ENCODE measurements around the gene OLA1. TPM values are rescaled to one million over a fixed set of nuclear protein-coding genes. Genes with fewer than 3 reads are reported as not detected.

The OLA1 gene
- polyA plus RNA-seq, 1 donor from 2014 or later, result 134 TPM

- no peaks in the 10 kb centered on the region for H3K9me2 ChIP-seq (ENCODE audit: insufficient read depth, low read length)
Observed at GRCh38 chr2:174202188-174202587, 46.1 kb downstream of the OLA1 start.

DNA sequence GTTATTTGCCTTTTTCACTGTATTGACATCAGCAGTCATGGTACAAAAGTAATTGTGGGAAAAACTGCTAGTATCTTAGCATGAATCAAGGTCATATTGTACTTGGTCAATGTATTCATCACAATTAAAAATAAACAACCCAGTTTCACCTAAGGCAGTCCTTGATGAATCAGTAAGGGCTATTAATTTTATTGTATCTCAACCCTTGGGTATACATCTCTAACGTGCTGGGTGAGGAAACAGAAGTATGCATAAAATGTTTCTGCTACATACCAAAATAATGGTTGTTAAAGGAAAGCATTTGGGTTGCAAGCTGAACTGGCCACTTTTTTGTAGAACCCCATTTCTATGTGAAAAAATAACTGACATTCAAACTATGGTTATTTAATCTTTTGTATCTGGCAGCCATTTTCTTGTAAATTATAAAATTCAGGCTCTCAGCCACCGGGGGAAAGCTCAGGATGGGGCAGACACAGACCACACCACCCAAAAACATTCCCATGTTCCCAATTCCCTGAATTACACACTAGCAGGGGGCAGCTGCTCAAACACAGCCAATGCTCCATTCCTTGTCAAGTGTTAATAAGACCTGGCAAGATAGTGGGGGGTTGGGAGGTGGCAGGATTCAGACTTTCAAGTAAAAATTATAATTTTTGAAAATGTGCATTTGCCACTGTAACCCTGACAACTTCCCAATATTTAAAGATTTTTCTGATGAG, 49.3 kb downstream of the OLA1 start:
- Histone ChIP-seq H3K27ac (ENCODE audit: low read length) (no peak overlapping the region), H3K9me2 (ENCODE audit: insufficient read depth, low read length) (no peaks in the 10 kb centered on the region), H3K27me3 (ENCODE audit: insufficient read depth, low read depth, low read length) (no peaks in the 10 kb centered on the region), H3K79me2 (replicated peaks; ENCODE audit: insufficient read depth, low read length) (peaks cover 18% of the 10 kb centered on the region), H3K4me2 (ENCODE audit: low read length) (no peak overlapping the region), H4K20me1 (ENCODE audit: insufficient read depth) (no peaks in the 10 kb centered on the region), H3K9ac (ENCODE audit: low read length) (no peak overlapping the region), H3K4me3 (ENCODE audit: low read length) (no peak overlapping the region), H3F3A (ENCODE audit: insufficient read depth, low read length, poor library complexity, severe bottlenecking) (no peaks in the 10 kb centered on the region), H2AFZ (ENCODE audit: low read depth, low read length) (no peak overlapping the region), H3K36me3 (ENCODE audit: insufficient read depth, low read length) (no peaks in the 10 kb centered on the region), H3K9me3 (ENCODE audit: low read length) (no peaks in the 10 kb centered on the region)
- no peak for TF ChIP-seq TAF1 (IDR thresholded peaks at IDR 0.05; ENCODE audit: low read depth)
- TF ChIP-seq, protein P1, sequence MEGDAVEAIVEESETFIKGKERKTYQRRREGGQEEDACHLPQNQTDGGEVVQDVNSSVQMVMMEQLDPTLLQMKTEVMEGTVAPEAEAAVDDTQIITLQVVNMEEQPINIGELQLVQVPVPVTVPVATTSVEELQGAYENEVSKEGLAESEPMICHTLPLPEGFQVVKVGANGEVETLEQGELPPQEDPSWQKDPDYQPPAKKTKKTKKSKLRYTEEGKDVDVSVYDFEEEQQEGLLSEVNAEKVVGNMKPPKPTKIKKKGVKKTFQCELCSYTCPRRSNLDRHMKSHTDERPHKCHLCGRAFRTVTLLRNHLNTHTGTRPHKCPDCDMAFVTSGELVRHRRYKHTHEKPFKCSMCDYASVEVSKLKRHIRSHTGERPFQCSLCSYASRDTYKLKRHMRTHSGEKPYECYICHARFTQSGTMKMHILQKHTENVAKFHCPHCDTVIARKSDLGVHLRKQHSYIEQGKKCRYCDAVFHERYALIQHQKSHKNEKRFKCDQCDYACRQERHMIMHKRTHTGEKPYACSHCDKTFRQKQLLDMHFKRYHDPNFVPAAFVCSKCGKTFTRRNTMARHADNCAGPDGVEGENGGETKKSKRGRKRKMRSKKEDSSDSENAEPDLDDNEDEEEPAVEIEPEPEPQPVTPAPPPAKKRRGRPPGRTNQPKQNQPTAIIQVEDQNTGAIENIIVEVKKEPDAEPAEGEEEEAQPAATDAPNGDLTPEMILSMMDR (IDR thresholded peaks at IDR 0.05; ENCODE audit: poor library complexity, severe bottlenecking), result no peak
- TF ChIP-seq, protein P2, sequence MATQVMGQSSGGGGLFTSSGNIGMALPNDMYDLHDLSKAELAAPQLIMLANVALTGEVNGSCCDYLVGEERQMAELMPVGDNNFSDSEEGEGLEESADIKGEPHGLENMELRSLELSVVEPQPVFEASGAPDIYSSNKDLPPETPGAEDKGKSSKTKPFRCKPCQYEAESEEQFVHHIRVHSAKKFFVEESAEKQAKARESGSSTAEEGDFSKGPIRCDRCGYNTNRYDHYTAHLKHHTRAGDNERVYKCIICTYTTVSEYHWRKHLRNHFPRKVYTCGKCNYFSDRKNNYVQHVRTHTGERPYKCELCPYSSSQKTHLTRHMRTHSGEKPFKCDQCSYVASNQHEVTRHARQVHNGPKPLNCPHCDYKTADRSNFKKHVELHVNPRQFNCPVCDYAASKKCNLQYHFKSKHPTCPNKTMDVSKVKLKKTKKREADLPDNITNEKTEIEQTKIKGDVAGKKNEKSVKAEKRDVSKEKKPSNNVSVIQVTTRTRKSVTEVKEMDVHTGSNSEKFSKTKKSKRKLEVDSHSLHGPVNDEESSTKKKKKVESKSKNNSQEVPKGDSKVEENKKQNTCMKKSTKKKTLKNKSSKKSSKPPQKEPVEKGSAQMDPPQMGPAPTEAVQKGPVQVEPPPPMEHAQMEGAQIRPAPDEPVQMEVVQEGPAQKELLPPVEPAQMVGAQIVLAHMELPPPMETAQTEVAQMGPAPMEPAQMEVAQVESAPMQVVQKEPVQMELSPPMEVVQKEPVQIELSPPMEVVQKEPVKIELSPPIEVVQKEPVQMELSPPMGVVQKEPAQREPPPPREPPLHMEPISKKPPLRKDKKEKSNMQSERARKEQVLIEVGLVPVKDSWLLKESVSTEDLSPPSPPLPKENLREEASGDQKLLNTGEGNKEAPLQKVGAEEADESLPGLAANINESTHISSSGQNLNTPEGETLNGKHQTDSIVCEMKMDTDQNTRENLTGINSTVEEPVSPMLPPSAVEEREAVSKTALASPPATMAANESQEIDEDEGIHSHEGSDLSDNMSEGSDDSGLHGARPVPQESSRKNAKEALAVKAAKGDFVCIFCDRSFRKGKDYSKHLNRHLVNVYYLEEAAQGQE (IDR thresholded peaks at IDR 0.05; ENCODE audit: borderline replicate concordance), result no peak
- TF ChIP-seq EP300 (conservative IDR thresholded peaks at IDR 0.05; ENCODE audit: poor library complexity, severe bottlenecking), result no peak
- no peak for TF ChIP-seq RAD21 (conservative IDR thresholded peaks at IDR 0.05)
- no peak for TF ChIP-seq POLR2AphosphoS5 (IDR thresholded peaks at IDR 0.05)
- TF ChIP-seq EZH2 (IDR thresholded peaks at IDR 0.05; ENCODE audit: borderline replicate concordance, insufficient read depth, low read length, poor library complexity, severe bottlenecking), result no peak
- TF ChIP-seq MXI1 (conservative IDR thresholded peaks at IDR 0.05; ENCODE audit: poor library complexity, severe bottlenecking), result no peak
- TF ChIP-seq SMC3 (conservative IDR thresholded peaks at IDR 0.05; ENCODE audit: poor library complexity), result no peak

More at GRCh38 chr2:174202188-174202587, 46.1 kb downstream of the OLA1 start:
- Histone ChIP-seq H3F3A (ENCODE audit: insufficient read depth, low read length, poor library complexity, severe bottlenecking) (no peaks in the 10 kb centered on the region), H2AFZ (ENCODE audit: low read depth, low read length) (no peak overlapping the region), H3K27ac (ENCODE audit: low read length) (no peak overlapping the region), H3K36me3 (ENCODE audit: insufficient read depth, low read length) (no peaks in the 10 kb centered on the region), H3K79me2 (replicated peaks; ENCODE audit: insufficient read depth, low read length) (peaks cover 21% of the 10 kb centered on the region), H3K27me3 (ENCODE audit: insufficient read depth, low read depth, low read length) (no peaks in the 10 kb centered on the region), H3K9ac (ENCODE audit: low read length) (no peak overlapping the region), H3K4me2 (ENCODE audit: low read length) (no peak overlapping the region), H3K4me3 (ENCODE audit: low read length) (no peak overlapping the region), H4K20me1 (ENCODE audit: insufficient read depth) (no peaks in the 10 kb centered on the region), H3K9me3 (ENCODE audit: low read length) (no peaks in the 10 kb centered on the region)
- TF ChIP-seq POLR2AphosphoS5 (IDR thresholded peaks at IDR 0.05), result peak; percentile 66
- TF ChIP-seq, protein P2 (IDR thresholded peaks at IDR 0.05; ENCODE audit: borderline replicate concordance), result no peak
